Activated naive CD8-positive, alpha-beta T cell treated with anti-CD3 and anti-CD28 coated beads for 36 hours (primary cell): ENCODE measurements around the gene PICALM. TPM values are rescaled to one million over a fixed set of nuclear protein-coding genes. Genes with fewer than 3 reads are reported as not detected.

Source experiments
- DNase-seq: peaks from one replicate; pipeline ENCODE4 v3.0.0; 2021
- H3K27ac Mint-ChIP-seq: one replicate; pipeline ENCODE4 v1.8.0; 2022; ENCODE audit warnings: mild to moderate bottlenecking, moderate library complexity, mixed read lengths
- H3K27me3 Mint-ChIP-seq: one replicate; pipeline ENCODE4 v1.8.0; 2022; ENCODE audit warnings: mild to moderate bottlenecking, mixed read lengths
- H3K36me3 Mint-ChIP-seq: one replicate; pipeline ENCODE4 v1.8.0; 2021; ENCODE audit warnings: mild to moderate bottlenecking, mixed read lengths
- H3K4me1 Mint-ChIP-seq: one replicate; pipeline ENCODE4 v1.8.0; 2021; ENCODE audit warnings: mixed read lengths
- H3K4me3 Mint-ChIP-seq: one replicate; pipeline ENCODE4 v1.8.0; 2022; ENCODE audit warnings: mild to moderate bottlenecking, moderate library complexity, mixed read lengths
- H3K9me3 Mint-ChIP-seq: one replicate; pipeline ENCODE4 v1.8.0; 2022; ENCODE audit warnings: mixed read lengths
- total RNA-seq, 2 experiments: library from RNA; stranded (reverse); gene quantifications; one replicate each; pipeline ENCODE4 v1.2.3, GENCODE V29; 2021

PICALM gene
- total RNA-seq, 2 experiments from 2014 or later, result 35.8 to 41.1 TPM

DNA sequence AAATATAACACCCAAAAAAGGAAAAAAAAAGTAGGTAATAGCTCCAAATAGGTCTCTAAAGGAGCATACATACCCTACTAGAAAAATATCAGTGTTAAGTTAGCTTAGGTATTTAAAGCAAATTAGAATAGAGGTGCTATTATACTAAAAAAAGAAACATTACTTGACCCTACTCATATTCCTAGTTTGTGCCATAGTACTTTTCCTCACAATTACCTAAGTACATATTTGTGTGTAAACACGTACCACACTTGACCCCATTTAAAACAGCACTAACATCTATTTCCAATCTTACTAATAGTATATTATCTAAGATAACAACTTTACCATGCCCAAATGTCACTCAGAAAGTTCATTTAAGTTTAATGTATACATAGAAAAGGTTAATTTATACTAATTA is 57.7 kb downstream of the PICALM start:
- peaks cover 19% of the 10 kb centered on the region for H3K36me3 Mint-ChIP-seq
- H3K27ac Mint-ChIP-seq, result no peak overlapping the region
- H3K27me3 Mint-ChIP-seq, result no peaks in the 10 kb centered on the region
- no peak overlapping the region for H3K4me3 Mint-ChIP-seq
- H3K4me1 Mint-ChIP-seq, result peaks cover 12% of the 10 kb centered on the region
- no peak for DNase-seq
- no peaks in the 10 kb centered on the region for H3K9me3 Mint-ChIP-seq

DNA sequence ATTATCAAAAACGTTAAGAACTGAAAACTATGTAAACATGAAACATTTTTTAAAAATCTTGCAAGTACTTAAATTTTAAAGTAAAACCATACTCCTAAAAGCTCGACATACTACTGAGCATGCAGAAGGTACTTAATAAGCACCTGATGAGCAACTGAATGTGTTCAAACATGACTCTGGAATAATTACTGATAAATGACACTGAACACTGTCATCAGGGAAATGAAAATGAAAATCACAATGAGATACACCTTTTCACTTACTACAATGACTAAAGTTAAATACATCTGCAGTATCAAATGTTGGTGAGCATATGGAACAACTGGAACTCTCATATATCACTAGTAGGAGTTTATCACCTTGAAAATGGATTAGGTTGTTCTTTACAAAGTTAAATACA is 65.2 kb downstream of the PICALM start:
- no peak for DNase-seq
- no peaks in the 10 kb centered on the region for H3K9me3 Mint-ChIP-seq
- H3K27ac Mint-ChIP-seq, result no peak overlapping the region
- H3K4me3 Mint-ChIP-seq, result no peak overlapping the region
- peaks cover 14% of the 10 kb centered on the region for H3K36me3 Mint-ChIP-seq
- no peaks in the 10 kb centered on the region for H3K27me3 Mint-ChIP-seq
- H3K4me1 Mint-ChIP-seq, result peaks cover 15% of the 10 kb centered on the region

DNA sequence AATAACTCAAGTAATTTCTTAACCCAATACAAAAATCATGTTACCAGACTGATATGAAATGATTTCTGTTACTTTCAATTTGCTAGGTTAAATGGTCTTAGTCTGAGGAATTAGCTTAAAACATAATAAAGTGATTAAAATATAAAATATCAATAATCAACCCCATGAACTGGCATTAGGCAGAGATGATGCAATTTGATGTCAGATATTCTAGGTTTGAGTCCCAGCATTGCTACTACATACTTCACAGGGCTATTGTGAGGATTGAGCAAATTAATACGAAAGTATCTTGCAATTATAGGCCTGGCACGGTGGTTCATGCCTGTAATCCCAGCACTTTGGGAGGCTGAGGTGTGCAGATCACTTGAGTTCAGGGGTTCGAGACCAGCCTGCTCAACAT is 66.5 kb downstream of the PICALM start:
- DNase-seq, result no peak
- no peaks in the 10 kb centered on the region for H3K9me3 Mint-ChIP-seq
- peaks cover 6% of the 10 kb centered on the region for H3K36me3 Mint-ChIP-seq
- no peak overlapping the region for H3K4me3 Mint-ChIP-seq
- H3K4me1 Mint-ChIP-seq, result peaks cover 8% of the 10 kb centered on the region
- no peaks in the 10 kb centered on the region for H3K27me3 Mint-ChIP-seq
- H3K27ac Mint-ChIP-seq, result no peak overlapping the region

DNA sequence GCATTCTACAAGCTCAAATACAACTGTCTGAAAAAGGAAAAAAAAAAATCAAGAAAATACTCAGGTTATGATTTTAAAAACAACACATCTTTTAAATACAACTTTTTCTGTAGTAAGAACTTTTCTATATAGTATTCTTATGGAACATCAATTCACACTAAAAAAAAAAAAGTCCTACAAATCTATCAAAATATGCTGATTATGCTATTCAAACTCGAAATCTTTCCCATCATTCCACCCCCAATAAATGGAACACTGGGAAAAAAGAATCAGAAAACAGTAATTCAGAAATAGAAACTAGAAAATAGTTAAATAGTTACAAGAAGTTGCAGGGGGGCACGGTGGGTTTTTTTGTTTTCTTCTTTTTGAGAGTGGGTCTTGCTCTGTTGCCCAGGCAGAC is 77.4 kb downstream of the PICALM start:
- DNase-seq, result no peak
- no peak overlapping the region for H3K27ac Mint-ChIP-seq

DNA sequence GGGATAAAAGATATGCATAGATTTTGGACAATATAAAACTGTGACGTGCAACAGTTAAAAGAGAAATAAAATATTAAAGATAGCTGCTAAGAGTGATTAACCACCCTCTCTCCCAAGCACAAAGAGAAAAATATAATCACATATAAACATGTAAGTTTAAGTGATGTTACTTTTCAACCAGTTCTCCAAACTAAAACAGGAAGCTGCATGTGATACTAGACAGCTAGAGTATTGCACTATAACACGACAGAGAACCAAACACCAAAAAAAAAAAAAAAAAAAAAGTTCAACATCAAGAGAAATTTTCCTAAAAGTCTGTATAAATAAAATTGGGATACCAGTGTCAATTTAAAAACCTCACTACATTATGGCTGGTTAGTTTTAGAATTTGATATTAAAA is 79.1 kb downstream of the PICALM start:
- no peak for DNase-seq
- Mint-ChIP-seq H3K36me3 (peaks cover 12% of the 10 kb centered on the region), H3K4me1 (peaks cover 25% of the 10 kb centered on the region), H3K27ac (no peak overlapping the region), H3K4me3 (no peak overlapping the region), H3K9me3 (no peaks in the 10 kb centered on the region), H3K27me3 (no peaks in the 10 kb centered on the region)

More for the DNA sequence above, 77.4 kb downstream of the PICALM start:
- Mint-ChIP-seq H3K4me3 (no peak overlapping the region), H3K4me1 (peaks cover 21% of the 10 kb centered on the region), H3K36me3 (peaks cover 13% of the 10 kb centered on the region), H3K9me3 (no peaks in the 10 kb centered on the region), H3K27me3 (no peaks in the 10 kb centered on the region)

DNA sequence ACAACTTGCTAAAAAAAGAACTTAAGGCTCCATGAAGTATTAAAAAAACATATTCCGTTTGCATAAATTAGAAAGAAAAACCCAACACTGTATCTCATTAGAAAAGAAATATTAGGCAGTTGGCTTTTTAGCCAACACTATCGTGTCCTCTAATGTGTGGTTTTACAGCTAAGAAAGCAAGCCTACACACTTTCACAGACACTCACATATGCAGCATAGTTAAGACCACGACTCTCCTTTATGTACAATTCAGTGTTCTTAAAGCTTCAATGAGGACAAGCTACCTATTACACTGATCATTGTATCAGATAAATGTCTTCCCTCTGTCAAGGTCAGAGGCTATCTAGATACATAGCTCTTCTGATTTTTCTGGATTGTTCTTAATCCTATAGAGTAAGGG is 80.1 kb downstream of the PICALM start:
- Mint-ChIP-seq H3K4me3 (no peak overlapping the region), H3K9me3 (no peaks in the 10 kb centered on the region), H3K27ac (peak overlapping the region; percentile 64), H3K4me1 (peaks cover 27% of the 10 kb centered on the region), H3K27me3 (no peaks in the 10 kb centered on the region), H3K36me3 (peaks cover 15% of the 10 kb centered on the region)
- DNase-seq, result no peak

DNA sequence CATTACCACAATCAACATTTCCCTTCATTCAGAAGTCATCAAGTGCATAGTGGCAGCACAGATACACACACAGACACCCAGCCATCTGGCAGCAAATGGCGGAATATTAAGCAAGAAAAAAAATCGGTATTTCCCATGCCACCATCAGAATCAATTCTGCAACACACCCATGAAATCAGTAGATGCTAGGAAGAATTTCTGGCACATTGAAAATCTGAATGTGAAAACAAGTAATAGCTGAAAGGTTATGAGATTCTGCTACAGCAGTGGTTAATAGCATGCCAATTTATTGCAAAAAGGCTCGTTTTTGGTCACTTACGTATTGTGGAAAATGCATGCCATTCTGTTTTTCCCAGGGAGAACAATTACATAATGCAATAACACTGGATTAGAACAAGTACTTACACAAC is 91.1 kb downstream of the PICALM start:
- no peak overlapping the region for H3K27ac Mint-ChIP-seq
- peaks cover 16% of the 10 kb centered on the region for H3K4me1 Mint-ChIP-seq
- H3K36me3 Mint-ChIP-seq, result peaks cover 29% of the 10 kb centered on the region
- H3K4me3 Mint-ChIP-seq, result no peak overlapping the region
- H3K27me3 Mint-ChIP-seq, result no peaks in the 10 kb centered on the region
- no peaks in the 10 kb centered on the region for H3K9me3 Mint-ChIP-seq
- DNase-seq, result no peak

DNA sequence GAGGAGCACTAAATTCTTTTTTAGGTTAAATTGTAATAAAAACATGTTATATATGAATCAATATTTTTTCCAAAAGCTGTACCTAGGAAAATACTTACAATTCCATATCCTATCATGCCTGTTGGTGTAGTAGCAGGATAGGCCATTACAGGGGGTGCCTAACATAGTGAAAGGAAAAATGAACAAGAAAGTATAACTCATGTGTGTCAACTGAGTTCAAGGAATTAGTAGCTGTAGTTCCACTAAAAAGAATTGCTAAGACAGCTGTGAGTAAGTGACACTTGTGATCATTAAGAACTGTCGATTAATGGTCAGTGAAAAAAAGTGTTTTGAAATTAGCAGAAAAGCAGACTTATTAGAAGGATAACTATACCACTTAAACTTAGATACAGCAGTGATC is 92.4 kb downstream of the PICALM start:
- no peak overlapping the region for H3K4me3 Mint-ChIP-seq
- peaks cover 16% of the 10 kb centered on the region for H3K4me1 Mint-ChIP-seq
- DNase-seq, result no peak
- no peaks in the 10 kb centered on the region for H3K9me3 Mint-ChIP-seq
- H3K27me3 Mint-ChIP-seq, result no peaks in the 10 kb centered on the region
- H3K27ac Mint-ChIP-seq, result no peak overlapping the region
- H3K36me3 Mint-ChIP-seq, result peaks cover 27% of the 10 kb centered on the region

DNA sequence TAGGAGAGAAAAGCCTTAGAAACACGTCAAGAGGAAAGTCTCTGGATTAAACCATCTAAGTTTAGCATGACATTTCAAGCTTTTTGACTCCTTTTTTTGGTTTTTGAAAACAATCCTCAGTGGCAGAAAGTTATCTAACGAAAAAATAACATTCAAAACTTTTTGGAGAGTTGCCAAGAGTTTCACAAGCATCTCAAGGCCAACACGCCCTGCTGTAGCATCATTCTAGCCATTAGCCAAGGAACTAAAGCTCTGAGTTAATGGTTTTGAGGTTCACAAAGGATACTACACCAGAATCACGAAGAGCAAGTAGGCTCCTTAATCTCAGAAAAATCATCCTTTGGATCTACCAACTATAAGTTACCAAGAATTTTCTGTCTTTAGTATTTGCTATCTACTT is 94.8 kb downstream of the PICALM start:
- no peak overlapping the region for H3K4me3 Mint-ChIP-seq
- DNase-seq, result no peak
- H3K27ac Mint-ChIP-seq, result no peak overlapping the region
- no peaks in the 10 kb centered on the region for H3K27me3 Mint-ChIP-seq
- H3K36me3 Mint-ChIP-seq, result peaks cover 38% of the 10 kb centered on the region
- H3K9me3 Mint-ChIP-seq, result no peaks in the 10 kb centered on the region
- peaks cover 16% of the 10 kb centered on the region for H3K4me1 Mint-ChIP-seq

DNA sequence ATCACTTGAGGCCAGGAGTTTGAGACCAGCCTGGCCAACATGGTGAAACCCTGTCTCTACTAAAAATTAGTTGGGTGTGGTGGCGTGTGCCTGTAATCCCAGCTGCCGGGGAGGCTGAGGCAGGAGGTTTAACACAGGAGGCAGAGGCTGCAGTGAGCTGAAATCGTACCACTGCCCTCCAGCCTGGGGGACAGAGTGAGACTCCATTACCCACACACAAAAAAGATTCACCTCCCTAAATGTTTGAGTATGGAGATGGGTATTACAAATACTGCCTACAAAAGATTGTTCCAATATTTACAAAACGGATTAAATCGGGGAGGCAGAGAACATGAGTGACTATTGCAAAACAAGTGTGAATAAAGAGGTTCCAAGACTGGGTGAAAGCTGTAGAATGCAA is 98.3 kb downstream of the PICALM start:
- no peak overlapping the region for H3K4me3 Mint-ChIP-seq
- no peaks in the 10 kb centered on the region for H3K9me3 Mint-ChIP-seq
- H3K27me3 Mint-ChIP-seq, result no peaks in the 10 kb centered on the region
- H3K36me3 Mint-ChIP-seq, result peaks cover 32% of the 10 kb centered on the region
- no peak overlapping the region for H3K27ac Mint-ChIP-seq
- DNase-seq, result no peak
- peaks cover 10% of the 10 kb centered on the region for H3K4me1 Mint-ChIP-seq

DNA sequence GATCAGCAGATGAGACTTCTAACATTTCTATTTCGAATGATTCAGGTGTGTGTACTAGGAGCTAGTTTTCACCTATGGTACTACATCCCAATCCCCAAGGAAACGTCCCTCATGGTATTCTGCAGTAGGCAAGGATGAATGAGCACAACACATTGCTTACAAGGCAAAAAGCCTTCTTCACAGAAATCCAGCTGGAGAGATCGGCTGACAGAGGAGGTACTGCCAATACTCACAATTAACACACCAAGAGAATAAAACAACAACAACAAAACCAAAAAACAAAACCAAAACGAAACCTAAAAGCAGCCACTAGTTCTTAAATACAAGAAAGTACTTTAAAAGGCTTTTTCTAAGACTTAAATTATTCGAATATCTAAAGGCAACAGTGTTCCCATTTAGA is 101.4 kb downstream of the PICALM start:
- peaks cover 43% of the 10 kb centered on the region for H3K36me3 Mint-ChIP-seq

DNA sequence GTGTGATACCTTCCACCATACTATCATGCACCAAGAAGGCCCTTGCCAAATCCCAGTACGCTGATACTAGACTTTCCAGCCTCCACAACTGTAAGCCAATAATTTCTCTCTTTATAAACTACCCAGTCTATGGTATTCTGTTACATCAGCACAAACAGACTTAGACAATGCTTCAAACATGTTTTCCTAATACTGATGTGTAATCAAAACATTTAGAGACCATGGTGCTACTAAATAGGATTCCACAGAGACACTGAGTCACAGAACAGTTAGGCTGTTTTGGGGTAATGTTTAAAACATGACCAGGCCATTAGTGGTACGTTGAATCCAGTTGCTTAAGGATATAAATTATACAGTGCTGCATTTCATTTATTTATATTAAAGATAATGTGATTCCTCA is 103.7 kb downstream of the PICALM start:
- H3K27me3 Mint-ChIP-seq, result no peaks in the 10 kb centered on the region
- peaks cover 18% of the 10 kb centered on the region for H3K4me1 Mint-ChIP-seq
- H3K36me3 Mint-ChIP-seq, result peaks cover 33% of the 10 kb centered on the region
- H3K27ac Mint-ChIP-seq, result no peak overlapping the region
- no peaks in the 10 kb centered on the region for H3K9me3 Mint-ChIP-seq
- H3K4me3 Mint-ChIP-seq, result no peak overlapping the region
- no peak for DNase-seq

More for the DNA sequence above, 101.4 kb downstream of the PICALM start:
- H3K4me1 Mint-ChIP-seq, result peaks cover 8% of the 10 kb centered on the region
- no peaks in the 10 kb centered on the region for H3K9me3 Mint-ChIP-seq
- no peaks in the 10 kb centered on the region for H3K27me3 Mint-ChIP-seq
- no peak overlapping the region for H3K27ac Mint-ChIP-seq
- H3K4me3 Mint-ChIP-seq, result no peak overlapping the region
- no peak for DNase-seq

DNA sequence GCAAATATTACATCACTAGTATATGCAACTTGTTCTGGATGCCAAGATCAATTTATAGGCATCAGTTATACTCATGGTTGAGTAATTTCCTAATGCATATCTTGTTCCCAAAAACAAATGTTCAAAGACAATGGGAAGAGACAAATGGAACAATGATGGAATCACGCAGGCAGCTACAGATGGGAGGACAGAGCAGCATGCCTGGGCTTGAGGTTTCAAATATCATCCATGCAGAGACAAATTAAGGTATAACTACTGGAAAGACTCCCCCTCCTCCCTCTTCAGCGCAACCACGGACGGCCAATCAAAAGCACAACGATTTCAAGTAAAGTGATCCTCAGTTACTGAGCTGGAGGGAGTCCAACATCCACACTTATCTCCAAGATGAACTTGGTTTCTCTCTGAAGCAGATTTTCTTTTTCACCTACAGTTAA is 106.9 kb downstream of the PICALM start:
- H3K4me3 Mint-ChIP-seq, result no peak overlapping the region
- peaks cover 14% of the 10 kb centered on the region for H3K4me1 Mint-ChIP-seq
- H3K9me3 Mint-ChIP-seq, result no peaks in the 10 kb centered on the region
- H3K27me3 Mint-ChIP-seq, result no peaks in the 10 kb centered on the region
- no peak overlapping the region for H3K27ac Mint-ChIP-seq
- no peak for DNase-seq
- H3K36me3 Mint-ChIP-seq, result peaks cover 43% of the 10 kb centered on the region

DNA sequence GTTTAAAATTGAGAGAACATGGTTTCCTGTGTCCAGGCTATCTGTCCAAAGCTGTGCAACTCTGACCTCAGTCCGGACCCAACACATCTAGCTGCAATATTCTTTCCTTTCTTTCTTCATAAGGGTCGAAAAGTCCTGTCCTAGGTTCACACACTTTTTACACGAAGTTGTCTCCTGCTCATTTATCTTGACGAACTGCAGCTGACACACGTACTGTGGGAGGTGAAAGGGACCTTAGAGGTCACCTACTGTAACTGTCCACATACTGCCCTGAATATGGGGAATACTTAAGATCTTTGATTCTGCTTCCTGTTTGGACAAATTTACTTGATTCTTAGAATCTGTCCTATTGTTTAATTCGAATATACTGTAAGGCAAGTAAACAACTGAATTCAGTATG is 107.8 kb downstream of the PICALM start:
- no peak for DNase-seq
- peak overlapping the region; percentile 9 for H3K27ac Mint-ChIP-seq
- peaks cover 14% of the 10 kb centered on the region for H3K4me1 Mint-ChIP-seq
- no peak overlapping the region for H3K4me3 Mint-ChIP-seq
- peaks cover 47% of the 10 kb centered on the region for H3K36me3 Mint-ChIP-seq
- no peaks in the 10 kb centered on the region for H3K27me3 Mint-ChIP-seq
- no peaks in the 10 kb centered on the region for H3K9me3 Mint-ChIP-seq

DNA sequence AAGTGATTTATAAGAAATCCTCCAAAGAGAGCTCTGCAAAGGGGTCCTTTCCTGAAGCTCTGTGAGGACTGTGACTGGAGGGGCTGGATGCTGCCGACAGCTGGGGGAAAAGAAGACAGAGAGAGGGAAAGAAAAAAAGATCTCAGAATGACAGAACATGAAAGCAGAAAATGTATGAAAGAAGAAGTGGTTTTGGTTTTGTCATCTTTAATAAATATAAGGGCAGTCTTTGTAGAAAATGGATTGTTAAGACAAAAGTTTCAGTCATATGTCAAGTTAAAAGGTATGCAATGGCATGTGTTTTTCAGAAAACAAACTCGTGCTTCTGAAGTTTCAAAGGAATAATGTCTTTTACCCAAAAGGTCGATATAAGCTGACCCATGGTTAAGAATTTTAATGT is 108.2 kb downstream of the PICALM start:
- no peak for DNase-seq
- H3K27ac Mint-ChIP-seq, result peak overlapping the region; percentile 3
- peaks cover 13% of the 10 kb centered on the region for H3K4me1 Mint-ChIP-seq
- no peak overlapping the region for H3K4me3 Mint-ChIP-seq
- H3K36me3 Mint-ChIP-seq, result peaks cover 49% of the 10 kb centered on the region
- H3K9me3 Mint-ChIP-seq, result no peaks in the 10 kb centered on the region
- no peaks in the 10 kb centered on the region for H3K27me3 Mint-ChIP-seq

DNA sequence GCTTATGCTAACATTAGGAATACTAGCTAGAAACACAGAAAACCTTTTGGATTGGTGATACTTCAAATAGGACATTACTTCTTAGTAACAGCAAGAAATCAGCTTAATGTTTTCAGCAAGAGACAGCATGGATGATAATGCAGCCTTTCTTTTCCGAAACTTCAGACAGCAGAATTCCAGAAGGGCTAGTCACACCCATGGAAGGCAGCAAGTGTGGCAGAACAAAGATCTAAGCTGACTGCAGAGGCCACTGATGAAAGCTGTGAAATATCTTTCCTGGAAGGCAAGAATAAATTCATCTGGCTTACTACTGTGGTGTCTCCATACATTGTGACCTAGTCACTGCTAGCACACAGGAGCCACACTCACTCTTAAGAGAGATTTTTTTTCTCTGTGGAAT is 113.4 kb downstream of the PICALM start:
- H3K27ac Mint-ChIP-seq, result no peak overlapping the region
- DNase-seq, result no peak
- no peak overlapping the region for H3K4me3 Mint-ChIP-seq
- H3K27me3 Mint-ChIP-seq, result no peaks in the 10 kb centered on the region
- H3K9me3 Mint-ChIP-seq, result peaks cover 24% of the 10 kb centered on the region
- peaks cover 66% of the 10 kb centered on the region for H3K36me3 Mint-ChIP-seq
- peaks cover 3% of the 10 kb centered on the region for H3K4me1 Mint-ChIP-seq
